GM21576 (cell line): ENCODE results near the gene KDM8.

Experiments
- ATAC-seq: cut with Tn5 transposase; IDR thresholded peaks from one replicate; pipeline ENCODE4 v1.9.1; 2021; ENCODE audit warnings: mild to moderate bottlenecking, moderate library complexity; ENCODE audit not compliant: unreplicated experiment

Gene KDM8

GRCh38 chr16:27214084-27214961, 11.0 kb downstream of the KDM8 start:
- ATAC-seq, result no peak

- ATAC-seq, result no peak
Measured at GRCh38 chr16:27215660-27216059, 12.3 kb downstream of the KDM8 start.

DNA sequence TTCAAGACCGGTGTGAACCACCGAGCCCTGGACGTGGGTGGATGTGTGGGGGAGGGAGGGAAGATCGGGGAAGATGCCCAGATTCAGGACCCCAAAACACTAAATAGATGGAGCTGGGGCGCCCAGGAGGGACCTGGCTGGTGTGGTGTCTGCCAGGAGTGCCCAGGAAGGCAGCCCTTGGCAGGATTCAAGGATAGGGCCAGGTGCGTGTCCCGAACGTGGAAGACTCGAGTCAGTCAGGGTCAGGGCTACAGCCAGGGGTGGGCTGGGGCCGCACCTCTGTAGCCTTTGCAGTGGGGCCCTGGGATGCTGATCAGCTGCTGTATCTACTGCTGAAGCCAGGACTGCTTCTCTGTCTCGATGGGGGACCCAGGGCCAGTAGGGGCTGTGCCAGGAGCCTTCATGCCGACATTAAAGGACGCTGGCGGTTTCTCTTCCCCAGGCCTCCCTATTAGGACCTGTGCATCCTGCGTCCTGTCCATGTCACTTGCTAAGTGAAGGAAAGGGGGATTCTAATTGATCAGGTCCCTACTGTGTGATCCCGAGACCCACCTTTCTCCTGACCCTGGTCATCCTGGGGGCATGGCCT, 13.1 kb downstream of the KDM8 start:
- ATAC-seq, result no peak

DNA sequence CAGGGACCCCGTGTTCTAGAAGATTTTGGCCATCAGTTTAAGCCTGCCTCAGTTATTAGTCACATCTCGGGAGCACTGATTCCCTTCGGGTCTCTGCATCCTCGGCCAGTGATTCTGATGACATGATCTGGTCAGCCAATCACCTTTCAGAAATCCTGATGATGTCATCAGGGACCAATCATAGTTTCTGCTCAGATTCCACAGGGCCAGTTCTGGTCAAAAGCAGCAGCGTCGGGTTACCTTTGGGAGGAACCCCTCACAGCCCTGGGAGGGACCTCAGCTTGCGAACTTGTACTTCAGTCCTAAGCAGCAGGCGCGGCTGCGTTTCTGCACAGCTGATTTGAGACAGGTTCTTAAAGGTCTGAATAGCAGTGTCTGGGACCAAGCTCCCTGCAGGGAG, 13.9 kb downstream of the KDM8 start:
- no peak for ATAC-seq

DNA sequence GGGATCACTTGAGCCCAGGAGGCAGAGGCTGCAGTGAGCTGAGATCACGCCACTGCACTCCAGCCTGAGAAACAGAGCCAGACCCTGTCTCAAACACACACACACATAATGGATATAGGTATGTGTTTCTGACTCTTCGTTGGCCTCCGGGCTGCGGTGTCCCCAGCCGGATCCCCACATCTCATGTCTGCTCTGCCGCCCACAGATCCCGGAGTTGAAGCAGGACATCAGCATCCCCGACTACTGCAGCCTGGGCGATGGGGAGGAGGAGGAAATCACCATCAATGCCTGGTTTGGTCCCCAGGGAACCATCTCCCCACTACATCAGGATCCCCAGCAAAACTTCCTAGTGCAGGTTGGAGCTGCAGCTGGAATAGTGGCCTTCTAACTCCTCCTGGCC, 15.4 kb downstream of the KDM8 start:
- no peak for ATAC-seq

GRCh38 chr16:27219161-27219560, 15.8 kb downstream of the KDM8 start:
- no peak for ATAC-seq

- ATAC-seq, result no peak
Measured at GRCh38 chr16:27220120-27220519, 16.8 kb downstream of the KDM8 start.

GRCh38 chr16:27220527-27220926, 17.2 kb downstream of the KDM8 start:
- no peak for ATAC-seq

DNA sequence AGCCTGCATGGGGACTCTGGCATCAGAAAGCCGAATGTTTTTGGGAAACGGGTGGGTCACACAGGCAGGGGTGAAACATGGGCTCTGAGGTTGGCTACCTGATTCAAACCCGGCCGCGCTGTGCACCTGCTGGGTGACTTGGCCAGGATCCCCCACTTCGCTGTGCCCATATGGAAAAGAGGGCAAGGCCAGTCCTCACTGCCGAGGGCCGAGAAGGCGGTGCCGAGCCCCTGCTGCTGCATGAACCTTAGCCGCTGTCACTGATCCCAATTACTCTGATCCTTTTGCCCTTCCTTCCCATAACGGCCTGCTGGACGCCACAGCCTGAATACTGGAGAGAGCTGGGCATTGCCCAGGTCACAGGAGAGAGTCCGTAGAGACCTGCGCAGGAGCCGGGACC, 17.7 kb downstream of the KDM8 start:
- ATAC-seq, result no peak

GRCh38 chr16:27221576-27222248, 18.4 kb downstream of the KDM8 start:
- no peak for ATAC-seq

DNA sequence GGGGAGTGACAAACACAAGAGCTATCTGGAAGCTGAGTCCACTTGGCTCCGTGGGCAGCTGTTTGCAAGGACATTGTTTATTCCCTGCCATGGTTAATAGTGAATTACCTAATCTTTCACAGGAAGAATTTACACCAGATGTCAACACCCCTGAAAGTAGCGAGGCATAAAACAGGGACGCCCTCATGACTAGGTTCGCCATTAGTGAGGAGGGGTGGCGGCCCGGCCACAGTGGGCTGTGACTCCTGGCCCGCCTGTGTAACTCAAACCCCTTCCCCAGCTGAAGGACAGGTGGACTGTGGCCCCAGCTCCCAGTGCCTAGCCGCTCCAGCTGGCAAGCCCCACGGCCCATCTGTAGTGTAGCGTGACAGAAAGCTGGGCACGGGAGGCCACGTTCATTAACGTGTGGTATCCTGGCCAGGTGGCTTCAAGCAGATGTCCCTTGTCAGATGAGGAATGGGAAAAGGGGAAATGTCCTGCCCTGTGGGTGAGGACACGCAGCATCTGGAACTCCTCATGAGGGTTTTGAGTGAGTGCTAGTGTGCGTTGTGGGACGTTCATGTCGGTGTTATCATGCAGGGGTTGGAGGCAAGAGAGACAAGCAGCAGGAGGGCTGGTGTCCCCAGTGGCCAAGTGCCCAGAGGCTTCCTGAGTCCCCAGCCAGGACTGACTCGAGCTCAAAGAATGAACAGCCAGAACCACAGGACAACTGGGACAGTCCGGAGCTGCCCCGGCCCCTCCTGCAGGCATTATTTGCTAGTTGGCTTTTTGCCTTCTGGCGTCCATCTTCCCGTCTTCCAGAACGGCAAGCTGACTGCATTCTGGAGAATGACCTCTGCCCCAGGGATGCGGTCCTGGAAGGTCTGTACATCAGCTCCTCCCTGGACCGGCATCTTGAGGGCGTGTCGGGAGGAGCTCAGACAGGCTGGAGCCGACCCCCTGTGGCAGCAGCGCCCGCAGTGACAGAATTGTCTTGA, 19.2 kb downstream of the KDM8 start:
- no peak for ATAC-seq

GRCh38 chr16:27223226-27223610, 19.9 kb downstream of the KDM8 start:
- ATAC-seq, result no peak

DNA sequence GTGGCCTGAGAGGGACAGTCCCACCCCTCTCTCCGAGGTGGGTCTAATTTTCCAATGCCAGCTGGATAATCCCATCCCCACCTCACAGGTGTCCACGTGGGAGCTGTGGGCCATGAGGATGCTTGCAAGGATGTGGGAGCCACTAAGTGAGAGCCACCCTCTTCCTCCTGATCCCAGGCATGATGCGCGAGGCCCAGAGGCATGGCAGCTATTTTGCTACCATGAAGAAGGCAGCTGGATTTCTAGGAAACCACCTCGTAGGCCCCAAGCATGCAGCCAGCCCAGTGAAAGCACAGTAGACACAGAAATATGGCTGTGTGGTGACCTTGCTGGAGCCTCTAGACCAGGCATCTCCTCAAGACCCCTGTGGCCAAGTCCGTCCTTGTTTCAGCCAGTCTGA, 20.4 kb downstream of the KDM8 start:
- ATAC-seq, result no peak

DNA sequence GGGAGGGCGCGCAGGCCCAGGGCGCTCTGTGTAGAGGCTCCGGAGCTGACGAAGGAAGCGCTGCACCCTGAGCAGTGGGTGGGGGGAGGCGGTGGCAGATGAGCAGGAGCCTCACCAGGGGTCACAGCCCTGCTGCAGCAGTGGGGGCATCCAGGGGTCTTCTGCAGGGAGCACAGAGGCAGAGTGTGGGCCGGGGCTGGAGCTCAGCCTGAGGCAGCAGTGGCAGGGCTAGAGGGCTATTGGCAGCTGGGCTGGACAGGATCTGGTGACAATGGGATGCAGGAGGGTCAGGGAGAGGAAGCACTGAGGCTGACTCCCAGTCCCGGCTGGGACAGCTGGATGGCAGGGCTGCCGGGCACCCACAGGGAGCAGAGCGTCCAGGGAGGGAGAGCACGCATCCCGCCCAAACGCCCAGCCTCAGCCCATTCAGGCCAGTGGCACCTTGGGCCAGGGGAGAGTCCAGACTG, 21.0 kb downstream of the KDM8 start:
- no peak for ATAC-seq

- no peak for ATAC-seq
Measured at GRCh38 chr16:27224741-27225300, 21.5 kb downstream of the KDM8 start.

DNA sequence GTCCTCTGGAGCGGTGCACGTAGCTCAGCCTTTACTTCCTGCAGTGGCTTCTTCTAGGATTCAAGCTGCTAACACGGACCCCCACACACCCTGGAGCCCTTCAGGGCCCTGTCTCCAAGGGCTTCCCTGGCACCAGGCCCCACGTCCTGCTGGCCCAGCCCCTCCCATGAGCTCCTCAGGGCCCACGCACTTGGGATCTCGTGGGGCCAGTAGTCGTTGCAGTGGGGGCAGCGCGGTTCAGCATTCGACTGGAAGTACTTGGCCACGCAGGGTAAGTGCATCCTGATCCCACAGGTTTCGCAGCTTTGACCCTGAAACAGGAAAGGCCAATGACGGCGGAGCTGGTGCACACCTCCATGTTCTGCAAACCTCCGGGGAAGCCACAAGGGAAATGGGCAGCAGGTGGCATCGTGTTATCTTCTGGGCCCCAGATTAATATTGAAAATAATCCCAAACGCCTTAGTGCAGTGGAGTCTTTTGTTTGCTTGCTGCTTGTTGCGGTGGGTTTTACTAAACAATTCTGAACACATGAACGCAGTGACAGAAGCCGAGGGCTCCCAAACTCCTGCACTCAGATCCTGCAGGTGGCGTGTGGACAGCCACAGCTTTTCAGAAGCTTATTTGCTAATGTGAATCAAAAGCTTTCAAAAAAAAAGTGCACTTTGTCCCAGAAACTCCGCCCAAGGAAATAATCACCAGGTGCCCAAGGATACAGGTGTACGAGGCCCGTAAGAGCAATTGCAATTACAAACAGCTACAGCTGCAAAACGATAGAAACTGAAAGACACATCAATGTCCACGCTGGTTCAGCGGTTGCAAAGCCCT, 22.4 kb downstream of the KDM8 start:
- ATAC-seq, result no peak

DNA sequence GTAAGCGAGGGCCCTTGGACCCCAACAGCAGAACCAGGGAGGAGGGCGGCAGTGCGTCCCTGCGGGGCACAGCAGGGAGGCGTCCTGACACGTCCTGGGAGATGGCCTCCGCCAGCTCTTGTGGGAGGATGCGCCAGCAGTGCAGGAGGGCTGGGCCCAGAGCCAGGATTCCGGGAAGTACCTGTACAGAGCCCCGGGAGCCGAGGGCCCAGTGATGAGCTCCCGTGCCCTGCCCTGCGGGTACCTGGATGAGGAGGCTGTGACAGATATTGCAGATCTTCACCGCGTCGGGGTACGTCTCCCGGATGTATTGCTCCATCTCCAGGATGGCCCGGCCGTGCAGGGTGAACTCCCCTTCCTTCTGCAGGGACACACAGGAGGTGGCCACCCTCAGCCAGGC, 23.1 kb downstream of the KDM8 start:
- ATAC-seq, result no peak

- no peak for ATAC-seq
Measured at GRCh38 chr16:27226976-27227705, 23.8 kb downstream of the KDM8 start.

DNA sequence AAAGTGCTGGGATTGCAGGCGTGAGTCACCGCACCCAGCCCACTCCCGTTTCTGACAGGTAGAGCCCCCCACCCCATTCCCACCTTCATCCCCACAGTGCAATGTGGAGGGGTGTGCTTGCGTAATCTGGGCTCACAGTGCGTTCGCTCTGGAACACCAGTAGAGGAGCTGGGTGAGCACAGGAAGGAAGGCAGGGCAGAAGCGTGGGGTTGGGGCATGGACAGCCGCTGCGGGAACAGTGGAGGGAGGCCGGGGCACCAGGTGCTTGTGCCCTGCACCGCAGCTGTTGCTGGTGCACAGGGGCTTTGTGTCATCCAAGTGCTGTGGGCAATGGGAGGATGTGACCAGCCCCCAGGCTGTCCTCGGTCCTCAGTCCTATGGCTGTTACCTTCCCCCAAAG, 24.7 kb downstream of the KDM8 start:
- no peak for ATAC-seq
